Type B pancreatic cell (in vitro differentiated cells): ENCODE data around the gene RBBP9. TPM values are rescaled to one million over a fixed set of nuclear protein-coding genes. Genes with fewer than 3 reads are reported as not detected.

Experiments
- DNase-seq: peaks from one replicate; pipeline ENCODE4 v3.0.0; 2021; ENCODE audit warnings: mixed read lengths; ENCODE audit not compliant: unreplicated experiment; ENCODE audit errors: extremely low spot score
- H3K27ac Mint-ChIP-seq: 2 replicates; pipeline ENCODE4 v1.8.0; 2021; ENCODE audit warnings: mild to moderate bottlenecking, mixed read lengths
- H3K27me3 Mint-ChIP-seq: 2 replicates; pipeline ENCODE4 v1.8.0; 2021; ENCODE audit warnings: mixed read lengths
- H3K36me3 Mint-ChIP-seq: 2 replicates; pipeline ENCODE4 v1.8.0; 2021; ENCODE audit warnings: mixed read lengths
- H3K4me1 Mint-ChIP-seq: one replicate; pipeline ENCODE4 v1.8.0; 2021; ENCODE audit warnings: mixed read lengths; ENCODE audit not compliant: unreplicated experiment
- H3K4me3 Mint-ChIP-seq: 2 replicates; pipeline ENCODE4 v1.8.0; 2021; ENCODE audit warnings: mild to moderate bottlenecking, mixed read lengths
- H3K9me3 Mint-ChIP-seq: 2 replicates; pipeline ENCODE4 v1.8.0; 2021; ENCODE audit warnings: mixed read lengths
- CTCF ChIP-seq: fragments of 200-600 bp; sonication (generic); conservative IDR thresholded peaks from 2 replicates; pipeline ENCODE4 v1.5.0; 2021; ENCODE audit warnings: antibody characterized with exemption, mild to moderate bottlenecking
- total RNA-seq: library from RNA; stranded (reverse); gene quantifications from 2 replicates; pipeline ENCODE4 v1.2.1, GENCODE V29; 2021; ENCODE audit warnings: low replicate concordance

Gene RBBP9
- total RNA-seq, 1 donor from 2014 or later = 20.7 TPM

DNA sequence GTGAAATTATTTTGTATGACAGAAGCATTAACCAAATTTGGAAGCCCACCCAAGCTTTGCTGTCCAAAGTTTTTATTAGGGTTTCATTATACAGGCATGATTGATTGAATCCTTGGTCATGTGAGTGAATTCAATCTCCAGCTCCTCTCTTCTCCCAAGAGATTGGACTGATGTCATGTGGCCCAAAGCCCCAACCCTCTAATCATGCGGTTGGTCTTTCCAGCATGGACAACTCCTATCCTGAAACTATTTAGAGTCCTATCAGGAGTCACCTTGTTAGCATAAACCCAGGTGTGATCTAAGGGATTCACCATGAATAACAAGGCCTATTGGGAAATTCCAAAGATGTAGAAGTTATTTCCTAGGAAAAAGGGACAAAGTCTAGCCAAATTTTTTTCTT lies 19.2 kb downstream of the RBBP9 start:
- Mint-ChIP-seq H3K27me3 (no peaks in the 10 kb centered on the region), H3K36me3 (peaks cover 29% of the 10 kb centered on the region), H3K4me1 (no peaks in the 10 kb centered on the region), H3K4me3 (no peak overlapping the region), H3K9me3 (no peaks in the 10 kb centered on the region), H3K27ac (no peak overlapping the region)
- DNase-seq = no peak
- TF ChIP-seq CTCF = no peak

- Mint-ChIP-seq H3K27me3 (no peaks in the 10 kb centered on the region), H3K4me1 (no peaks in the 10 kb centered on the region), H3K36me3 (peaks cover 23% of the 10 kb centered on the region), H3K27ac (no peak overlapping the region), H3K9me3 (no peaks in the 10 kb centered on the region), H3K4me3 (no peak overlapping the region)
- TF ChIP-seq CTCF = no peak
- no peak for DNase-seq
These were observed 19.8 kb downstream of the RBBP9 start for GRCh38 chr20:18477218-18477617.

DNA sequence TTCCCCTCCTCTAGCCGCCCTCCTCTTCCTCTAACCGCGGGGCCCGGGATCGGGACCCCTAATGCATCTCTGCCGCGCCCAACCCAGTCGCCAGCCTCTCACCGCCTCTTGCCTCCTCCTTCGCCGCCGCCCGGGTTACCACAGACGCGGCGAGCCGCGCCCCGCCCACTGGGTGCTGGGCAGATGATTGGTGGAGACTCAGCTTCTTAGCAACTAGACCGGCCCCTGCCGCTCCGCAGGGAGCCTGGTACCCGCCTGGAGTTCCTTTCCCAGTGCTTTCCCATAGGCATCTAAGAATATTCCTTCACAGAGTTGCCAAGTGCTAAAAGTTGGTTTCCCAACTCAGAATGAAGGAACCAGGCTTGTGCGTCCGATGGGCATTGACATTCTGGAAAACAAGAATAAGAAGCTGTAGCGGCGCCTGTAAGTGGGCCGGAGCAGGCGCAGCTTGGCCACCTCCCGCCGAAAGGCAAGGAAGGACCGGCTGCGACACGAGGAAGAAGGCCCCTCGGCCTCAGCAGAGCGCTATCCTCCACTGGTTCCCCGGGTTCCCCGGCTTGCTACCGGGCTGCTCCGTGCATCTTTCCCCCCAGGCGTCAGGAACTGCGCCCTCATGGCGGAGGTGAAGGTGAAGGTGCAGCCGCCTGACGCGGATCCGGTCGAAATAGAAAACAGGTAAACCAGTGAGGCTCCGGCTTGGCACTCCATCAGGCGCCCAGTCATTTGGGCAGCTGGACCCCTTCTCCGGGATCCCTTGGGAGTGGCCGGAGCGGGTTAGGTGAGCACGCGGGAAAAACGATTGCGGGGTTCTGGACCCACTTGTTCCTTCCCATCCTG lies 29.9 kb downstream of the RBBP9 start, which contains the start of the genes DZANK1 and POLR3F:
Gene DZANK1, minus strand, starts transcription at position 137 of the 837 bp plus-strand sequence. CDS start 1,672 bp downstream, outside the sequence.
Gene POLR3F, plus strand, starts transcription at position 497 of the 837 bp plus-strand sequence. Its CDS starts 117 bp downstream, at position 614.
- Mint-ChIP-seq H3K4me3 (peak within 1 kb of the TSS; percentile 92), H3K27me3 (no peaks in the 10 kb centered on the region), H3K4me1 (peaks cover 9% of the 10 kb centered on the region), H3K36me3 (no peaks in the 10 kb centered on the region), H3K9me3 (no peaks in the 10 kb centered on the region), H3K27ac (peak within 1 kb of the TSS; percentile 99)
- TF ChIP-seq CTCF = no peak
- DNase-seq = peak; percentile 97

DNA sequence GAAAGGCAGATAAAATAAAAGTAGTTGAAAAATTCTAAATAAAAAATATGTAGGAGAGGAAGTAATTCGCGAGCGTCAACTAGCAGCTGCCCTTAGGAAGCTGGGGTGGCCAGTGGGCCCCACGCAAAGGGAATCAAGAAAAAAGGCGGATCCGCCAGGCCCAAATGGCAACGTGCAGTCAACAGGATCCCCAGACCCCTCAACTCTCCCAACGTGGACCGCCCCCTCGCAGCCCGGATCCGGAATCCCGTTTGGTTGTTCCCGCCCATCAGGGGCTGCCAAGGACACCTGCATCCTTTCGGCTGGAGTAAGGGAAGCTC lies 30.5 kb downstream of the RBBP9 start:
- H3K27me3 Mint-ChIP-seq = no peaks in the 10 kb centered on the region
- no peaks in the 10 kb centered on the region for H3K9me3 Mint-ChIP-seq
- TF ChIP-seq CTCF = no peak
- H3K27ac Mint-ChIP-seq = peak overlapping the region; percentile 99
- DNase-seq = no peak
- H3K4me3 Mint-ChIP-seq = peak overlapping the region; percentile 92
- peaks cover 9% of the 10 kb centered on the region for H3K4me1 Mint-ChIP-seq
- H3K36me3 Mint-ChIP-seq = no peaks in the 10 kb centered on the region

DNA sequence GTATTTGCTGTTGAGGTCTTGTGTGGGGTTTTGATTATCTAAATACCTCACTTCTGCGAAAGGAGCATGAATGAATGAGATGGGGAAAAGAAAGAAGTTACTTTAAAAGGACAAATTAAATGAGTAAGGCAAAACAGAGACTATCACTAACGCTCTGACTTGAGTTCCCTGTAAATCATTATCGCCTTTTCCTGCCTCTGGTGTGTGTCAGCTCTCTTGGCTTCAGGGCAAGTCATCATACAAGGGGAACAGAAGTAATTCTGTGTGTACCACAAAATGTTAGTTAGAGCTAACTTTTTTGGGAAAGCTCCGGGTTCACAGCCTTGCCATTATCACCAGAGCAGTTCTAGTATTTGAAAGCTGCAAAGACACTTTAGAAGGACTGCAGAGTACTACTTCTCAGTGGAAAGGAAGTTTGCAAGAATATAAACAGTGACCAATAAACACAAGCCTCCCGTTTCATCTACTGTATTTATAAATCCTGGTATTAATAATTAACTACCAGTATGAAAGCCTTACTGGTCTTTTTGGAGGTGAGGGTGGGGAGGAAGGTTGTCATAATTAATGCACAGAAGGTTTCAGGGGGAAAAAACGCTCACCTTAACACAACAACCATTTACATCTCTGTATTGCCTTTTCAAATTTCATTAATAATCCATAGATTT lies 31.4 kb downstream of the RBBP9 start:
- Mint-ChIP-seq H3K4me3 (peak overlapping the region; percentile 92), H3K27me3 (no peaks in the 10 kb centered on the region), H3K4me1 (peaks cover 9% of the 10 kb centered on the region), H3K9me3 (no peaks in the 10 kb centered on the region), H3K27ac (peak overlapping the region; percentile 99), H3K36me3 (no peaks in the 10 kb centered on the region)
- DNase-seq = no peak
- TF ChIP-seq CTCF = no peak
